Measurements from ENCODE around the gene TAF4. TPM values are rescaled to one million over a fixed set of nuclear protein-coding genes. Genes with fewer than 3 reads are reported as not detected.

Gene TAF4
- total RNA-seq, 1 experiment from 2014 or later = 21.0 TPM

DNA sequence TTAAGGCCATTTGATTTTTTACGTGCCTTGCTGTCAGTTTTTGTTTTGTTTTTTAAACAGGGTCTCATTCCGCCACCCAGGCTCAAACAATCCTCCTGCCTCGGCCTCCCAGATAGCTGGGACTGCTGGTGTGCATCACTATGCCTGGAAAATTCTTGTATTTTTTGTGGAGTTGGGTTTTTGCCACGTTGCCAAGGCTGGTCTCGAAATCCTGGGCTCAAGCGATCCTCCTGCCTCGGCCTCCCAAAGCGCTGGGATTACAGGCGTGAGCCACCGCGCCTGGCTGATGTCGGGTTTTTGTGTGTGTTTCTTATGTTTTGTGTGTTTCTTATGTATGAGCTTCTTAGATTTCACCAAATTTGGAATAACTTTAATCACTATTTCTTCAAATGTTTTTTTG, 104.8 kb downstream of the TAF4 start:
- Histone ChIP-seq H3K4me3 (ENCODE audit: low read depth in 2 of 2, low read length in 2 of 2) (no peak overlapping the region), H3K9me3 (ENCODE audit: control insufficient read depth, insufficient read depth, low read depth, low read length) (no peaks in the 10 kb centered on the region), H3K4me1 (ENCODE audit: control insufficient read depth, insufficient read depth, low read length) (no peaks in the 10 kb centered on the region), H3K36me3 (ENCODE audit: control insufficient read depth, insufficient read depth, low read length) (no peaks in the 10 kb centered on the region), H3K27ac (ENCODE audit: low read length) (no peak overlapping the region), H3K27me3 (ENCODE audit: control insufficient read depth, insufficient read depth, low read length) (no peaks in the 10 kb centered on the region; the same call in 1 of the 2 replicates)
- no TSS peak for BruUV-seq (replicated peaks)
- DNase-seq (ENCODE audit: low read depth, low spot score) = no peak
- ATAC-seq = no peak
- CTCF ChIA-PET = no interaction called here
- TF ChIP-seq, protein P1, sequence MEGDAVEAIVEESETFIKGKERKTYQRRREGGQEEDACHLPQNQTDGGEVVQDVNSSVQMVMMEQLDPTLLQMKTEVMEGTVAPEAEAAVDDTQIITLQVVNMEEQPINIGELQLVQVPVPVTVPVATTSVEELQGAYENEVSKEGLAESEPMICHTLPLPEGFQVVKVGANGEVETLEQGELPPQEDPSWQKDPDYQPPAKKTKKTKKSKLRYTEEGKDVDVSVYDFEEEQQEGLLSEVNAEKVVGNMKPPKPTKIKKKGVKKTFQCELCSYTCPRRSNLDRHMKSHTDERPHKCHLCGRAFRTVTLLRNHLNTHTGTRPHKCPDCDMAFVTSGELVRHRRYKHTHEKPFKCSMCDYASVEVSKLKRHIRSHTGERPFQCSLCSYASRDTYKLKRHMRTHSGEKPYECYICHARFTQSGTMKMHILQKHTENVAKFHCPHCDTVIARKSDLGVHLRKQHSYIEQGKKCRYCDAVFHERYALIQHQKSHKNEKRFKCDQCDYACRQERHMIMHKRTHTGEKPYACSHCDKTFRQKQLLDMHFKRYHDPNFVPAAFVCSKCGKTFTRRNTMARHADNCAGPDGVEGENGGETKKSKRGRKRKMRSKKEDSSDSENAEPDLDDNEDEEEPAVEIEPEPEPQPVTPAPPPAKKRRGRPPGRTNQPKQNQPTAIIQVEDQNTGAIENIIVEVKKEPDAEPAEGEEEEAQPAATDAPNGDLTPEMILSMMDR (IDR thresholded peaks at IDR 0.05) = no peak
- TF ChIP-seq, protein P2, sequence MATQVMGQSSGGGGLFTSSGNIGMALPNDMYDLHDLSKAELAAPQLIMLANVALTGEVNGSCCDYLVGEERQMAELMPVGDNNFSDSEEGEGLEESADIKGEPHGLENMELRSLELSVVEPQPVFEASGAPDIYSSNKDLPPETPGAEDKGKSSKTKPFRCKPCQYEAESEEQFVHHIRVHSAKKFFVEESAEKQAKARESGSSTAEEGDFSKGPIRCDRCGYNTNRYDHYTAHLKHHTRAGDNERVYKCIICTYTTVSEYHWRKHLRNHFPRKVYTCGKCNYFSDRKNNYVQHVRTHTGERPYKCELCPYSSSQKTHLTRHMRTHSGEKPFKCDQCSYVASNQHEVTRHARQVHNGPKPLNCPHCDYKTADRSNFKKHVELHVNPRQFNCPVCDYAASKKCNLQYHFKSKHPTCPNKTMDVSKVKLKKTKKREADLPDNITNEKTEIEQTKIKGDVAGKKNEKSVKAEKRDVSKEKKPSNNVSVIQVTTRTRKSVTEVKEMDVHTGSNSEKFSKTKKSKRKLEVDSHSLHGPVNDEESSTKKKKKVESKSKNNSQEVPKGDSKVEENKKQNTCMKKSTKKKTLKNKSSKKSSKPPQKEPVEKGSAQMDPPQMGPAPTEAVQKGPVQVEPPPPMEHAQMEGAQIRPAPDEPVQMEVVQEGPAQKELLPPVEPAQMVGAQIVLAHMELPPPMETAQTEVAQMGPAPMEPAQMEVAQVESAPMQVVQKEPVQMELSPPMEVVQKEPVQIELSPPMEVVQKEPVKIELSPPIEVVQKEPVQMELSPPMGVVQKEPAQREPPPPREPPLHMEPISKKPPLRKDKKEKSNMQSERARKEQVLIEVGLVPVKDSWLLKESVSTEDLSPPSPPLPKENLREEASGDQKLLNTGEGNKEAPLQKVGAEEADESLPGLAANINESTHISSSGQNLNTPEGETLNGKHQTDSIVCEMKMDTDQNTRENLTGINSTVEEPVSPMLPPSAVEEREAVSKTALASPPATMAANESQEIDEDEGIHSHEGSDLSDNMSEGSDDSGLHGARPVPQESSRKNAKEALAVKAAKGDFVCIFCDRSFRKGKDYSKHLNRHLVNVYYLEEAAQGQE (IDR thresholded peaks at IDR 0.05; ENCODE audit: insufficient read depth in 1 of 2, low read depth in 2 of 2, low read length in 1 of 2) = no peak
- TF ChIP-seq POLR2AphosphoS5 (IDR thresholded peaks at IDR 0.05; ENCODE audit: low read depth, low read length) (no peak), SIN3A (IDR thresholded peaks at IDR 0.05; ENCODE audit: borderline replicate concordance, insufficient read depth, low read depth, low read length) (no peak), TCF7L2 (IDR thresholded peaks at IDR 0.05; ENCODE audit: low read depth, low read length) (no peak)
- in situ Hi-C loops (cut with HindIII; ENCODE audit: low pct_unique_long_range_greater_than_20kb, low sequenced_read_pairs) (no loop called here), intact Hi-C loops (cut with micrococcal nuclease; ENCODE audit: unreplicated experiment) (no loop called here)
- POLR2A ChIA-PET = no interaction called here

DNA sequence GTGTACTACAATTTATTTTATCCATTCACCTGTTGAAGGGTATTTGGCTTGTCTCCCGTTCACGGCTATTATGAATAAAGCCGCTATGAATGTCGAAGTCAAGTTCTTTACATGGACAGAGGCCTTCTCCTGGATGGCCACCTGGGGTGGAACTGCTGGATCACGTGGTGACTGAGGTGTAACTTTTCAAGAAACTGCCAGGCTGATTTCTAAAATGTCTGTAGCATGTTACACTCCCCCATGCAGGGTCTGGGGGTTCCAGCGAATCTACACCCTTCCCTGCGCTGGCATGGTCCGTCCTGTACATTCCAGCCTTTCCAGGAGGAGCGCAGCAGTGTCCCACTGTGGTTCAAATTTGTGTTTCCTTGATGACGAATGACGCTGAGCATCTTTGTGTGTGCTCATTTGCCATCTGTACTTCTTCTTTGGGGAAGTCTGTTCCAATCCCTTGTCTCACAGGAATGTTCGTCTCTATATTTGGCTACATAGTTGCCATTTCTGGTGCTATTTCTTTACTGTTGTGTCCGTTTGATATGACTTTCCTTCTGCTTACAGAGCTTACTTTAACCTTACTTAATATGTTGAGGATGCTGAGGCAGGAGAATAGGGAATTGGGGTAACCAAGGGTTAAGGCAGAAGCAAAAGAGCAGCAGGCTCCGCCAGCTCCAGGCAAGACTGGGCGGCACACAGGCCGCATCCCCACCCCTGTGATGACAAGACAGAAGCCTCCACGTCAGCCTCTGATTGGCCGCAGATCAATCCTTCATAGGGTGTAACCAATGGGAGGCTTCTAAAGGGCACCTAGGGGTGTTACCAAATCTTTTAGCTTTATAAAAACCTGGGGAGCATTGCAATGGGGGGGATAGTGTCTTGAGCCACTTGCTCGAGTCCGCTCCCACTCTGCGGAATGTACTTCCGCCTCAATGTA, 106.6 kb downstream of the TAF4 start:
- Histone ChIP-seq H3K27ac (ENCODE audit: low read length) (no peak overlapping the region), H3K4me3 (ENCODE audit: low read depth in 2 of 2, low read length in 2 of 2) (no peak overlapping the region), H3K9me3 (ENCODE audit: control insufficient read depth, insufficient read depth, low read depth, low read length) (no peaks in the 10 kb centered on the region), H3K4me1 (ENCODE audit: control insufficient read depth, insufficient read depth, low read length) (no peaks in the 10 kb centered on the region), H3K36me3 (ENCODE audit: control insufficient read depth, insufficient read depth, low read length) (no peaks in the 10 kb centered on the region), H3K27me3 (ENCODE audit: control insufficient read depth, insufficient read depth, low read length) (no peaks in the 10 kb centered on the region; the same call in 1 of the 2 replicates)
- ChIA-PET POLR2A (no interaction called here), CTCF (no interaction called here)
- BruUV-seq (replicated peaks) = no TSS peak
- in situ Hi-C loops (cut with HindIII; ENCODE audit: low pct_unique_long_range_greater_than_20kb, low sequenced_read_pairs) (no loop called here), intact Hi-C loops (cut with micrococcal nuclease; ENCODE audit: unreplicated experiment) (no loop called here)
- TF ChIP-seq TCF7L2 (IDR thresholded peaks at IDR 0.05; ENCODE audit: low read depth, low read length) (no peak), SIN3A (IDR thresholded peaks at IDR 0.05; ENCODE audit: borderline replicate concordance, insufficient read depth, low read depth, low read length) (no peak), POLR2AphosphoS5 (IDR thresholded peaks at IDR 0.05; ENCODE audit: low read depth, low read length) (no peak)
- TF ChIP-seq, protein P2 (IDR thresholded peaks at IDR 0.05; ENCODE audit: insufficient read depth in 1 of 2, low read depth in 2 of 2, low read length in 1 of 2) = no peak
- TF ChIP-seq, protein P1 (IDR thresholded peaks at IDR 0.05) = no peak
- no peak for DNase-seq (ENCODE audit: low read depth, low spot score)
- ATAC-seq = peak; percentile 67

Measured in Panc1 (cell line).